H9 (cell line): ENCODE data around the gene MRPL16. TPM values are rescaled to one million over a fixed set of nuclear protein-coding genes. Genes with fewer than 3 reads are reported as not detected.

Experiments used
- DNase-seq: peaks from one replicate; pipeline ENCODE4 v3.0.0-alpha.2; 2017
- H2AFZ ChIP-seq: one replicate; pipeline ENCODE4 v1.6.1; 2013; ENCODE audit warnings: mild to moderate bottlenecking, low read length, control low read depth, moderate library complexity
- H2AK5ac ChIP-seq: 2 replicates; pipeline ENCODE4 v1.6.1; 2013; ENCODE audit warnings: low read length, control low read depth, mixed read lengths; ENCODE audit not compliant: insufficient read length
- H2BK120ac ChIP-seq: one replicate; pipeline ENCODE4 v1.6.1; 2013; ENCODE audit warnings: low read depth, mild to moderate bottlenecking, low read length, control low read depth, inconsistent platforms; ENCODE audit not compliant: poor library complexity, severe bottlenecking
- H2BK12ac ChIP-seq: 2 replicates; pipeline ENCODE4 v1.6.1; 2013; ENCODE audit warnings: low read length, control low read depth, mixed read lengths, low read depth; ENCODE audit not compliant: insufficient read length
- H2BK15ac ChIP-seq: 2 replicates; pipeline ENCODE4 v1.6.1; 2013; ENCODE audit warnings: low read depth, low read length, control low read depth
- H2BK20ac ChIP-seq: one replicate; pipeline ENCODE4 v1.6.1; 2013; ENCODE audit warnings: low read depth, mild to moderate bottlenecking, low read length, control low read depth, inconsistent platforms; ENCODE audit not compliant: poor library complexity, severe bottlenecking
- H2BK5ac ChIP-seq: 2 replicates; pipeline ENCODE4 v1.6.1; 2013; ENCODE audit warnings: low read length, control low read depth, mixed read lengths; ENCODE audit not compliant: insufficient read length
- H3K14ac ChIP-seq: 2 replicates; pipeline ENCODE4 v1.6.1; 2013; ENCODE audit warnings: low read length, control low read depth; ENCODE audit not compliant: insufficient read depth
- H3K18ac ChIP-seq: 2 replicates; pipeline ENCODE4 v1.6.1; 2013; ENCODE audit warnings: low read depth, mild to moderate bottlenecking, mixed read lengths, low read length, control low read depth; ENCODE audit not compliant: insufficient read length
- H3K23ac ChIP-seq: 2 replicates; pipeline ENCODE4 v1.6.1; 2013; ENCODE audit warnings: low read length, control low read depth, mixed read lengths, low read depth; ENCODE audit not compliant: insufficient read length
- H3K23me2 ChIP-seq: 2 replicates; pipeline ENCODE4 v1.6.1; 2013; ENCODE audit warnings: low read depth, mild to moderate bottlenecking, mixed read lengths, low read length, control low read depth; ENCODE audit not compliant: insufficient read length, poor library complexity, severe bottlenecking
- H3K27ac ChIP-seq: 2 replicates; pipeline ENCODE4 v1.5.1; 2013; ENCODE audit warnings: low read length, control low read depth, mixed read lengths, low read depth; ENCODE audit not compliant: insufficient read length
- H3K27me3 ChIP-seq: 2 replicates; pipeline ENCODE4 v1.6.1; 2013; ENCODE audit warnings: low read length, control low read depth, inconsistent platforms; ENCODE audit not compliant: insufficient read depth
- H3K4ac ChIP-seq: 2 replicates; pipeline ENCODE4 v1.6.1; 2013; ENCODE audit warnings: low read depth, mild to moderate bottlenecking, control low read depth, inconsistent platforms, low read length, moderate library complexity
- H3K4me1 ChIP-seq: 2 replicates; pipeline ENCODE4 v1.6.1; 2013; ENCODE audit warnings: low read length, control low read depth, inconsistent platforms; ENCODE audit not compliant: insufficient read depth
- H3K4me2 ChIP-seq: 2 replicates; pipeline ENCODE4 v1.6.1; 2013; ENCODE audit warnings: low read length, control low read depth, mixed read lengths; ENCODE audit not compliant: insufficient read length, insufficient read depth
- H3K56ac ChIP-seq: 2 replicates; pipeline ENCODE4 v1.6.1; 2013; ENCODE audit warnings: low read depth, mild to moderate bottlenecking, mixed read lengths, low read length, control low read depth; ENCODE audit not compliant: insufficient read length
- H3K79me1 ChIP-seq: 2 replicates; pipeline ENCODE4 v1.6.1; 2013; ENCODE audit warnings: low read depth, mild to moderate bottlenecking, moderate library complexity, low read length, control low read depth, inconsistent platforms; ENCODE audit not compliant: insufficient read depth, poor library complexity, severe bottlenecking
- H3K79me2 ChIP-seq: 2 replicates; pipeline ENCODE4 v1.6.1; 2013; ENCODE audit warnings: low read length, control low read depth, inconsistent platforms; ENCODE audit not compliant: insufficient read depth
- H3K9ac ChIP-seq: 2 replicates; pipeline ENCODE4 v1.6.1; 2013; ENCODE audit warnings: low read length, control low read depth, mixed read lengths; ENCODE audit not compliant: insufficient read length; ENCODE audit errors: extremely low read depth
- H3K9me3 ChIP-seq: one replicate; pipeline ENCODE4 v1.6.1; 2013; ENCODE audit warnings: low read depth, low read length, inconsistent platforms; ENCODE audit not compliant: control insufficient read depth
- H3T11ph ChIP-seq: one replicate; pipeline ENCODE4 v1.6.1; 2013; ENCODE audit warnings: mild to moderate bottlenecking, low read length, control low read depth, inconsistent platforms
- H4K20me1 ChIP-seq: one replicate; pipeline ENCODE4 v1.6.1; 2013; ENCODE audit not compliant: control insufficient read depth, insufficient read length, insufficient read depth
- H4K5ac ChIP-seq: 2 replicates; pipeline ENCODE4 v1.6.1; 2013; ENCODE audit warnings: low read depth, mild to moderate bottlenecking, mixed read lengths, low read length, control low read depth; ENCODE audit not compliant: insufficient read length
- H4K8ac ChIP-seq: replicated peaks from 2 replicates; pipeline ENCODE4 v1.6.1; 2013; ENCODE audit warnings: low read length, control low read depth, mixed read lengths, low read depth; ENCODE audit not compliant: insufficient read length
- H4K91ac ChIP-seq: 2 replicates; pipeline ENCODE4 v1.6.1; 2013; ENCODE audit warnings: low read depth, mild to moderate bottlenecking, moderate library complexity, mixed read lengths, low read length, control low read depth; ENCODE audit not compliant: insufficient read length
- H3K27ac Mint-ChIP-seq, 3 experiments: 2 replicates in 2 of 3; 3 replicates in 1 of 3; pipeline ENCODE4 v1.8.0; 2020 to 2021; ENCODE audit warnings: mixed read lengths in 3 of 3, mild to moderate bottlenecking in 1 of 3, moderate library complexity in 1 of 3
- H3K27me3 Mint-ChIP-seq: 2 replicates; pipeline ENCODE4 v1.8.0; 2021; ENCODE audit warnings: low read depth, mild to moderate bottlenecking, moderate library complexity, mixed read lengths
- H3K36me3 Mint-ChIP-seq, 3 experiments: 2 replicates in 2 of 3; 3 replicates in 1 of 3; pipeline ENCODE4 v1.8.0; 2020 to 2021; ENCODE audit warnings: low read depth in 3 of 3, mixed read lengths in 3 of 3; ENCODE audit not compliant: insufficient read depth in 1 of 3
- H3K4me1 Mint-ChIP-seq, 2 experiments: 2 replicates each; pipeline ENCODE4 v1.8.0; 2020; ENCODE audit warnings: mixed read lengths in 2 of 2
- H3K4me3 Mint-ChIP-seq, 2 experiments: 2 replicates in 1 of 2; 3 replicates in 1 of 2; pipeline ENCODE4 v1.8.0; 2020 to 2021; ENCODE audit warnings: mild to moderate bottlenecking in 2 of 2, mixed read lengths in 2 of 2, moderate library complexity in 1 of 2
- H3K9me3 Mint-ChIP-seq, 2 experiments: 2 replicates in 1 of 2; 3 replicates in 1 of 2; pipeline ENCODE4 v1.8.0; 2020; ENCODE audit warnings: mild to moderate bottlenecking in 2 of 2, mixed read lengths in 2 of 2, moderate library complexity in 1 of 2
- CTCF ChIP-seq: fragments of 200-600 bp; sonication (generic); conservative IDR thresholded peaks from 3 replicates; pipeline ENCODE4 v1.8.0; 2021; ENCODE audit warnings: antibody characterized with exemption, mild to moderate bottlenecking
- WGBS: extraction: QIAGEN DNeasy Blood & Tissue Kit; methylation state at CpG from one replicate; pipeline ENCODE4 v1.1.7; 2013; ENCODE audit warnings: missing lambda C conversion rate, low lambda C conversion rate, mixed read lengths; ENCODE audit not compliant: insufficient read length; ENCODE audit errors: extremely low coverage; 5-methylcytosine and 5-hydroxymethylcytosine counted together
- total RNA-seq: library from RNA; stranded (reverse); gene quantifications from 2 replicates; pipeline ENCODE4 v1.2.1, GENCODE V29; 2021

Gene MRPL16
- total RNA-seq, 1 experiment from 2014 or later = 87.1 TPM

- H3K27me3 Mint-ChIP-seq = no peaks in the 10 kb centered on the region
- Histone ChIP-seq H3K23me2 (no peaks in the 10 kb centered on the region), H3T11ph (no peak overlapping the region), H4K91ac (no peak overlapping the region), H2BK15ac (no peak overlapping the region), H3K18ac (no peak overlapping the region), H4K5ac (no peak overlapping the region), H3K79me1 (no peaks in the 10 kb centered on the region), H3K4me1 (no peaks in the 10 kb centered on the region), H4K20me1 (no peaks in the 10 kb centered on the region), H2AFZ (no peak overlapping the region), H3K4me2 (no peak overlapping the region), H3K56ac (no peak overlapping the region), H3K4ac (no peak overlapping the region), H2BK120ac (no peak overlapping the region), H4K8ac (no peak overlapping the region), H2BK5ac (no peak overlapping the region), H3K27ac (no peak overlapping the region), H3K9me3 (no peaks in the 10 kb centered on the region), H2AK5ac (no peak overlapping the region), H3K9ac (no peak overlapping the region), H2BK12ac (no peak overlapping the region), H3K79me2 (no peaks in the 10 kb centered on the region), H3K14ac (no peak overlapping the region), H2BK20ac (no peak overlapping the region), H3K23ac (no peak overlapping the region), H3K27me3 (no peaks in the 10 kb centered on the region)
- H3K27ac Mint-ChIP-seq = no peak overlapping the region
- whole genome bisulfite sequencing = no CpG with 5 or more reads among the region's 4 CpGs
- H3K36me3 Mint-ChIP-seq = peaks cover 17 to 82% (median 67%) of the 10 kb centered on the region in 3 experiments
- H3K9me3 Mint-ChIP-seq = no peaks in the 10 kb centered on the region
- H3K4me1 Mint-ChIP-seq = no peaks in the 10 kb centered on the region
- no peak overlapping the region for H3K4me3 Mint-ChIP-seq
- TF ChIP-seq CTCF = no peak
- no peak for DNase-seq
These were observed 18.9 kb downstream of the MRPL16 start for GRCh38 chr11:59791639-59792038.
